GM19395 (cell line): ENCODE data around the gene LCAT.
"Not testable (repeated sequence)": the region's sequence is repeated elsewhere in the genome, so short reads cannot be mapped to it uniquely, and the experiment has no call there.

Experiments
- ATAC-seq: cut with Tn5 transposase; IDR thresholded peaks from one replicate; pipeline ENCODE4 v1.9.1; 2021; ENCODE audit warnings: mild to moderate bottlenecking, moderate library complexity; ENCODE audit not compliant: unreplicated experiment

Gene LCAT, protein sequence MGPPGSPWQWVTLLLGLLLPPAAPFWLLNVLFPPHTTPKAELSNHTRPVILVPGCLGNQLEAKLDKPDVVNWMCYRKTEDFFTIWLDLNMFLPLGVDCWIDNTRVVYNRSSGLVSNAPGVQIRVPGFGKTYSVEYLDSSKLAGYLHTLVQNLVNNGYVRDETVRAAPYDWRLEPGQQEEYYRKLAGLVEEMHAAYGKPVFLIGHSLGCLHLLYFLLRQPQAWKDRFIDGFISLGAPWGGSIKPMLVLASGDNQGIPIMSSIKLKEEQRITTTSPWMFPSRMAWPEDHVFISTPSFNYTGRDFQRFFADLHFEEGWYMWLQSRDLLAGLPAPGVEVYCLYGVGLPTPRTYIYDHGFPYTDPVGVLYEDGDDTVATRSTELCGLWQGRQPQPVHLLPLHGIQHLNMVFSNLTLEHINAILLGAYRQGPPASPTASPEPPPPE

DNA sequence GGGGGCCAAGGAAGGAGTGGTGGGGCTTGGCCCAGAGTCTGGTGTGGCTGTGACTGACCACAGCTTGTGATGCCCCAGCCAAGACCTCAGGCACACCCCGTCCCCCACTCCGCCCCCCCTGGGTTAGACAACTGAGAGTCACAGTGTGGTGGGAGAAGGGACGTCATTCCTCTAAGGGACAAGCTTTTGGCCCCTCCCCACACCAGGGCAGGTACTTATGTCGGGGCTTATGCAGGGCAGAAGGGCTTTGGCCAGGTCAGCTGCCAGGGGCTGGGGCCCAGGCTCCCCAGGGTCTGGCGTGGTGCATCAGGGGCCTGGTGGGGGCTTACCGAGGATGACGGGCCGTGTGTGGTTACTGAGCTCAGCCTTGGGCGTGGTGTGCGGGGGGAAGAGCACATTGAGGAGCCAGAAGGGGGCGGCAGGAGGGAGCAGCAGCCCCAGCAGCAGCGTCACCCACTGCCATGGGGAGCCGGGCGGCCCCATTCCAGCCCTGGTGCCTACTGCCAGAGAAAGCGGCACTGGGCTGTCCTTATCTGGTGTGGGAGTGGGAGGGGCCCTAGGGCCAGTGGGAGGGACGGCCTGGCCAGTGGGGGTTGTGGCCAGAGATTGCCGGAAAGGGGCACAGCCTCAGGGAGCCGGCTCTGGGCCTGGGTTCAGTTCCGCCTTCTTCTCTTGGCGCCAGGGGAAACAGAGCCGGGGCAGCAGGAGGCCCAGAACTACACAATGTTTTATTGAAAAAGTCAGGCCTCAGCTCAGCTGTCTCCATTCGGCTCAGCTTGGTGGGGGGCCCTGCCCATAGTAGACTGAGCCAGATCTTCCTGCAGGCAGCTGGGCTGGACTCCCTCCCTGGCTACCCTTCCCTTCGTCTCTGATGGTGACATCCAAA, at the start of gene LCAT:
LCAT (minus strand) TSS at position 502 of the 886 bp plus-strand sequence; CDS start at position 483, 19 bp downstream.
- no peak for ATAC-seq

DNA sequence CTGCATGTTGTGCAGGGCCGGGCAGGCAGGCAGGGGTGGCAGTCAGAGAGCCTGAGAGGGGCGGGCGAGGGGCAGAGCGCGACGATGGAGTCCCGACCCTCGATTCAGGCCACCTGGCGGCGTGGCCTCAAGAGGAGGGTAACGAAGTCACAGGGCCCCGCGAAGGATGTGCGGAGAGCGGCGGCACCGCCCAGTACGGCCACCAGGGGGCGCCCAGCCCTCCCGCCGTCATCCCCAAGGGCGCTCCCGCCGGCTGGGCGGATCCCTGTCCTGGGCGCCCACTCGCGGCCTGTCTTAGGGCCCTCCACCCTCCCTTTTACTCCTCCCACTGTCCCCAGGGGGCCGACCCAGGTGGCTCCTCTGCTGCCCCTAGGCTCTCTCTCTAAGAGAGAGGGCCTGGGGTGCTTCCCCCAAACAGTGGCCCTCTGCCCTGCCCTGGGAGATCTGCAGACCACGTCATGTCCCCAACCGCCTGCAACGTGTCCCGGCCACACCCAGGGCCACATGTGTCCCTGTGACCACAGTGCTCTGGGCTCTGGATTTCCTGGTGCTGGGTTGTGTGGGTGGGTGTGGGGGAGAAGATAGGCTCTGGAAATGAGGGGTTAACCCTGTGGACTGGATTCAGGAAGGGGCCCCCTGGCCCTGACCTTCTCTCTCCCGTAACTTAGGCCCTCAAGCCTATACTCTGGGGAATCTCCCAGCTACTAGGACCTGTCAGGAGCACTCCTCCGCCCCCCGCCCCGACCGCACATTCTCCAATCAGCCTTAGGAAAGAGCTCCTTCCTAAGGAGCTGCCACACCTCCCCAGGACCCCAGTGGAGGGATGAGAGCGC, 49.5 kb upstream of the LCAT start:
- no peak for ATAC-seq

DNA sequence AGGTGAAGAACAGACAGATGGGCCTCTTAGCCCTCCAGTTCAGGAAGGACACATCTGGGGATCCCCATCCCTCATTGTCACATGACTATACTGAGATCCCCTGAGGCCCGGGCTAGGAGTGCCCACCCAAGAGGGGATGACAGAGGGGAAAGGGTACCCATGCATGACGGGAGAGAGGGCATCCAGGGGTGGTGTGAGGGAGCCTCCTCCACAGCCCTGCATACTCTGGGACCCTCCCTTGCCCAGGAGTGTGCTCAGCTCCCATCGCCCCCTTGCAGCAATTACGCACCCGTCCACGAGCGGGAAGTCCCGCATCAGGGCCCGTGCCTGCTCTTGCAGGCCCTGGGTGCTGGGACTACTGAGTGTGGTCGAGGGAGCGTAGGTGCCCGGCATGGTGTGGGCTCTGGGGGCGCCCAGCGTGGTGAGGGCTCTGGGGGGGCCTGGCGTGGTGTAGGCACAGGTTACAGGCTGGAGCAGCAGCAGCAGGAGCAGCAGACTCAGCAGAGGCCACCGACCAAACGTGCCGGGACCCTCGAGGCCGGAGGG, 48.8 kb upstream of the LCAT start:
- no peak for ATAC-seq

GRCh38 chr16:67990018-67990386, 46.1 kb upstream of the LCAT start:
- ATAC-seq, result no peak

- no peak for ATAC-seq
These were observed 45.5 kb upstream of the LCAT start for GRCh38 chr16:67989322-67990017.

DNA sequence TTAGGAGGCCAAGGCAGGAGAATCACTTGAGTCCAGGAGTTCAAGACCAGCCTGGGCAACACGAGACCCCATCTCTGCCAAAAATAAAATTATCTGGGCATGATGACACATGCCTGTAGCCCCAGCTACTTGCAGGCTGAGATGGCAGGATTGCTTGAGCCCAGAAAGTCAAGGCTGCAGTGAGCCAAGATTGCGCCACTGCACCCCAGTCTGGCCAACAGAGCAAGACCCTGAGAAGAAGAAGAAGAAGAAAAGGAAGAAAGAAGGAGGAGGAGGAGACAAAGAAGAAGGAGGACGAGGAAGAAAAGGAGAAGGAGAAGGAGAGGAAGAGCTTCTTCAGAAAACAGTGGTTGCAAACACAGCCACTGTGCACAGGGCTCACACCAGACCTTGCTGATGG, 44.8 kb upstream of the LCAT start:
- ATAC-seq, result no peak

DNA sequence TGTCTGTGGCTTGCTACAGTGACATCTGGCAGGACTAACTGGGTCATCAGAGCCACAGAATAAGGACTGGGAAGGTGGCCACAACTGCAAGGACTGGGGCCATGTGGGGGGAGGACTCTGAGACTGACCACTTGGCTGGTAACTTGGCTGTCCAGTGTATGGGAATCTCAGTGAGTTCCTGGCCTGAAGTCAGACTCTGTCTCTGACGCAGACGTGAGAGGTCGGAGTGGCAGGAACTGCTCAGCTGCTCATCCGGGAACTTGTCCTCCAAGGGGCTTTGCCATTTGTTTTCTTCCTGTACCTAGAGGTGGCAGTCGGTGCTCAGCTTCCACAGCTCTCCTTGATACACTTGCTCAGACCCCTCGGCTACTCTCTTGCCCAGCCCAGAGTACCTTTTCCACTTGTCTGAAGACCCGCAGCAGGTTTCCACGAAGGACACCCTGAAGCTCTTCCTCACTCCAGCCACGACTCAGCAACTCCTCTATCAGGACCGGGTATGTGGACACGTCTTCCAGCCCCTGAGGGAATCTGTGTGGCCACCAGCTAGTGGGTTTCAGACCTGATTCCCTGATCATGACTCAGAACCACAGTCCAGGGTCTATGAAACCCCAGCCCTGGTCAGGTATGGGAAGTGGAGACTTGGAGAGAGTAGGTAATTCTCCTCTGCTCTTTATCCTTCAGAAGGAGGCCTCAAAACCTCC, 43.7 kb upstream of the LCAT start:
- no peak for ATAC-seq

DNA sequence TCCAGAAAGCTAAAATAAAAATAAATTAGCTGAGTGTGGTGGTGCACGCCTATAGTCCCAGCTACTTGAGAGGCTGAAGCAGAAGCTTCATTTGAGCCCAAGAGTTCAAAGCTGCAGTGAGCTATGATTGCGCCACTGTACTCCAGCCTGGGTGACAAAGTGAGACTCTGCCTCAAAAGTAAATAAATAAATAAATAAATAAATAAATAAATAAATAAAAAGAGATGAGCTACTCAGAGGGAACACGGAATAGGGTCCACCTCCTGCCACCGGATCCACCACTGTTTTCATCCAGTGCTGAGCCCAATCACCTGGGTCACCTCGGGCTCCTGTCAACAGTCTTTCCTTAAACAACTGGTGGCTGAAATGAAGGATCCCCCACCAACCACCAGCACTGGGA, 43.0 kb upstream of the LCAT start:
- ATAC-seq, result no peak

DNA sequence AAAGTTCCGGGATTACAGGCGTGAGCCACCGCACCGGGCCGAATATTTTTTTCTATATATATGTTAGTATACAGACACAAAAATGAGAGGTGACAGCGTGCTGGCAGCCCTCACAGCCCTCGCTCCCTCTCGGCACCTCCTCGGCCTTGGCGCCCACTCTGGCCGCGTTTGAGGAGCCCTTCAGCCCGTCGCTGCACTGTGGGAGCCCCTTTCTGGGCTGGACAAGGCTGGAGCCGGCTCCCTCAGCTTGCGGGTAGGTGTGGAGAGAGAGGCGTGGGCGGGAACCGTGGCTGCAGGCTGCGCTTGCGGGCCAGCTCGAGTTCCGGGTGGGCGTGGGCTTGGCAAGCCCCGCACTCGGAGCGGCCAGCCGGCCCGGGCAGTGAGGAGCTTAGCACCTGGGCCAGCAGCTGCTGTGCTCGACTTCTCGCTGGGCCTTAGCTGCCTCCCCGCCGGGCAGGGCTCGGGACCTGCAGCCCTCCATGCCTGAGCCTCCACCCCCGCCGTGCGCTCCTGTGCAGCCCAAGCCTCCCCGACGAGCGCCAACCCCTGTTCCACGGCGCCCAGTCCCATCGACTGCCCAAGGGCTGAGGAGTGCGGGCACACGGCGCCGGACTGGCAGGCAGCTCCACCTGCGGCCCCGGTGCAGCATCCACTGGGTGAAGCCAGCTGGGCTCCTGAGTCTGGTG, 38.2 kb upstream of the LCAT start:
- ATAC-seq, result no peak

DNA sequence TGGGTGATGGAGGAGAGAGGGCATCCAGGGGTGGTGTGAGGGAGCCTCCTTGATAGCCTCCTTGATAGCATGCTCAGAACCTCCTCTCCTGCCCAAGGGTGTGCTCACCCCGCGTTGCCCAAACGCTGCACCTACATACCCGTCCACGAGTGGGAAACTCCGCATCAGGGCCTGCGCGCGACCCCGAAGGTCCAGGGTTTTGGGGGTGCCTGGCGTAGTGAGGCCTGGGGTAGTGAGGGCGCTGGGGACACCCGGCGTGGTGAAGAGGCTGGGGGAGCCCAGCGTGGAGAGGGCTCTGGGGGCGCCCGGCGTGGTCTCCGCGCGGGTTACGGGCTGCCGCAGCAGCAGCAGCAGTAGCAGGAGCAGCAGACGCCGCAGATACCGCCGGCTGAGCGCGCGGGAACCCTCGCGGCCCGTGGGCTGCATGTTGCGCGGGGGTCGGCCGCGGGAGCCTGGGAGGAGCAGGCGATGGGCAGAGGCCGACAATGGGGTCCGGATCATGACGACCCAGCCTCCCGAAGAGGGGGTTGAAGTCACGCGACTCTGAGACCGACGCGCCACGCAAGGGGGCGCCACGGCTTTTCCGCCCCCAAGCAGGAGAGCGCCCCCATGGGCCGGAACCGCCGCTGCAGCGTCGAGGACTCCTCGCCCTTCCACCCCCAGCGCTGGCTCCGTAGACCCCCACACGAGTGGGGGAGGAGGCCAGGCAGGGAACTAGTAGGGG, 36.2 kb upstream of the LCAT start, which contains the start of gene DPEP3:
DPEP3 (minus strand) TSS at position 545 of the 724 bp plus-strand sequence; CDS start at position 426, 119 bp downstream.
- ATAC-seq, result no peak

DNA sequence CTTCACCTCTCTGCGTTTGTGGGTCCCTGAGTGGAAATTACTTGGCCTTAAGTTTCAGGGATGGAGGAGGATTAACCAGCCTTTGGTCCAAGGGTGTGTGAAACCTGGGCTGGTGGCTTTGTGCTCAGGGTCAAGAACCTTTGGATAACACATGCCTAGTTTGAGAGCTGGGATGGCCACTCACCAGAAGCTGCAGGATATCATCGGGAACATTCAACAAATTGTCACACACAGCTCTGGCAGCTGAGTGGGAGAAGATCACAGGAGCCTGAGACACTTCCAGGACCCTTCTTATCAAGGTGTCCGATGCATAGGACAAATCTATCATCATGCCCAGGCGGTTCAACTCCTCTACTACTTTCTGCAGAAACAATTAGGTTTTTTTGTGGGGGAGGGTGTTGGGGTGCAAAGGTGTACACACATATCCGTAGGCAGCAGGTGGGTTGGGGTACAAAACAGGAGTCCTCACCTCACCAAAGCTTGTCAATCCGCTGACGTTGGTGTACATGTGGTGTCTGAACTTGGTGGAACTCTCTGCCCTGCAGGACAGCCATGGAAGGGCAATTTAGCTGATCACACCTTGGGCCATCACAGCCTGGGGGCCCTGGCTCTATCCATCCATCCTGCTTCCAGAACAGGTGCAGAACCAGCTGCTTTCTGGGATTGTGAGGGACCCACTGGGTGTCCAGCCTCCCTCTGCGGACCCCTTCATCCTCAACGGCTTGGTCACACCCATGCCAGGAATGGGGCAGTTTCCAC, 33.7 kb upstream of the LCAT start:
- no peak for ATAC-seq

DNA sequence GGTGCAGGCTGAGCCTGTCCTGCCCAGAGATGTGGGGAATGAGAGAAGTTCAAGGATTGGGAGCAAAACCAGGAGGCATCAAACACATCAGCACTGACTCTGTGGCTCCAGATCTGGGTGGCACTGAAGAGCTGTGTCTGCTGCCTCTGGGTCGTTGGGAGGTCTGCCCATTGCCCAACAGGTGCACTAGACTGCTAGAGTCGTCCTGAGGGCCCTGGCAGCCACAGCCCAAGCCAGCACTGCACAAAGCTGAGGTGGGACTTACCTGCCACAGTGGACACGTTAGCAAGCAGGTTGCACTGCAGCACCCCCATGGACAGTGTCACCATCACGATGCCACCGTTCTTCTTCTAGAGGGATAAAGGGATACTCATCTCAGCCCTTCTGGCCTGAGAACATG, 33.1 kb upstream of the LCAT start:
- ATAC-seq, result no peak

DNA sequence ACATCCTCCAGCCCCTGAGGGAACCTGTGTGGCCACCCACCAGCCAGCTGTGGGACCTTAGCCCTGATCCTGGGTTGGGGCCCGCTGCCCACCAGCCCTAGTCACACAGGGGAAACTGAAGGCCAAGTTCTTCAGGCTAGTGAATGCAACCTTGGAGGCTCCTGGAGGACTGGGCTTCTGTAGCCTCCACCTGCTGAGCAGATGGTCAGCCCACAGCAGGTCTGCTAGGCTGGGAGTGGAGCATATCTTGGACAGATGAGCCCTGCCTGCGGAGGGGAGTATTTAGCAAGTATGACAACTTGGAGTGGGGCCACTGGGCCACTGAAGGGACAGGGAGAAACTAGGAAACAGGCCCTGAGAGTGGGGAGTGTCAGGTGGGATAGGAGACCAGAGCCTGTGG, 32.3 kb upstream of the LCAT start:
- ATAC-seq, result no peak

DNA sequence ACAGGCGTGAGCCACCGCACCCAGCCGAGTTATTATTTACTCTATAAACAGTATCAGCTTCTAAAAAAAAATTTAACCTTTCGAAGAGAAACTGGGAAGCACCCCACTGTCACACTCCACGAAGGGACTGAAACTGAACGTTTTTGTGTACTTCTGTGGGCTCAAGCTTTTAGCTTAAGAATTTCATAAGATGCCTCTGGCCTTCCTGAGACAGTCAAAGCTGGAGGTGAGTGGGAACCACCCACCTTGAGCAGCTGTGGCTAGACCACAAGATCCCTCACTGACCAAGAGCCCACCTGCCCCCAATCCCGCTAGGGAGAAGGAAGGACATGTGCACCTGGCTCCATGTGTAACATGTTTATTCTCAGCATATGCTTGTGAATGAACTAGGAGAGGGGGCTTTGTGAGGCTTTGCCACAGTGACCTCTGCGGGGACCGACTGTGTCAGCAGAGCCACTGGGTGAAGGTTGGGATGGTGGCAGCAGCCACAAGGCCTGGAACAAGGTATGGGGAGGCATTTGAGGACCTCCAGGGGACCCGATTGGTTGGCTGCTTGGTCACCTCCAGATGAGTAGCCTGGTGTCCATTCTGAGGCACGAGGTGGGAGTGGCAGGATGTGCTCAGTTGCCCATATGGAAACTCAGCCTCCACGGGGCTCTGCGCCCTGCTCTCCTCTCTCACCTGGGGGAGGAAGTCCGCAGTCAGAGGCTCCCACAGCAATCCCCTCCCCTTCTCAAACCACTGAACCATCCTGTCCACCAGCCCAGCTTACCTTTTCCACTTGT, 31.6 kb upstream of the LCAT start:
- ATAC-seq, result no peak

DNA sequence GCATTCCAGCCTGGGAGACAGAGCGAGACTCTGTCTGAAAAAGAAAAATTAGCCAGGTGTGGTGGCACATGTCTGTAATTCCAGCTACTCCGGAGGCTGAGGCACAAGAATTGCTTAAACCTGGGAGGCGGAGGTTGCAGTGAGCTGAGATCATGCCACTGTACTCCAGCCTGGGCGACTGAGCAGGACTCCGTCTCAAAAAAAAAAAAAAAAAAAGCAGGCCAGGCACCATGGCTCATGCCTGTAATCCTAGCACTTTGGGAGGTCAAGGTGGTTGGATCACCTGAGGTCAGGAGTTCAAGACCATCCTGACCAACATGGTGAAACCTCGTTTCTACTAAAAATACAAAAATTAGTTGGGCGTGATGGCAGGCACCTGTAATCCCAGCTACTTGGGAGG, 28.4 kb upstream of the LCAT start:
- ATAC-seq, result not testable (repeated sequence)

- no peak for ATAC-seq
These were observed 27.2 kb upstream of the LCAT start for GRCh38 chr16:67971111-67971510.
